ENCODE measurements around the gene GOLT1A.

The GOLT1A gene

GRCh38 chr1:204157962-204158361 lies 55.8 kb downstream of the GOLT1A start:
- no peak for TF ChIP-seq POLR2A (IDR thresholded peaks at IDR 0.05; ENCODE audit: low read length)
- TF ChIP-seq GATA1 (IDR thresholded peaks at IDR 0.05; ENCODE audit: low read depth, low read length): no peak

GRCh38 chr1:204155881-204156280 lies 57.9 kb downstream of the GOLT1A start:
- DNase-seq: no peak
- TF ChIP-seq POLR2A (IDR thresholded peaks at IDR 0.05; ENCODE audit: low read length): no peak

More at GRCh38 chr1:204157962-204158361, 55.8 kb downstream of the GOLT1A start:
- DNase-seq: no peak

GRCh38 chr1:204154568-204155255 lies 59.1 kb downstream of the GOLT1A start:
- DNase-seq: no peak
- no peak for TF ChIP-seq GATA1 (IDR thresholded peaks at IDR 0.05; ENCODE audit: low read depth, low read length)

- no peak for DNase-seq
- TF ChIP-seq GATA1 (IDR thresholded peaks at IDR 0.05; ENCODE audit: low read depth, low read length) (no peak), POLR2A (IDR thresholded peaks at IDR 0.05; ENCODE audit: low read length) (no peak)
These were observed 60.1 kb downstream of the GOLT1A start for GRCh38 chr1:204153667-204154066.

- DNase-seq: no peak
- TF ChIP-seq POLR2A (IDR thresholded peaks at IDR 0.05; ENCODE audit: low read length): no peak
- TF ChIP-seq GATA1 (IDR thresholded peaks at IDR 0.05; ENCODE audit: low read depth, low read length): no peak
These were observed 61.3 kb downstream of the GOLT1A start for GRCh38 chr1:204152310-204153044.

- TF ChIP-seq GATA1 (IDR thresholded peaks at IDR 0.05; ENCODE audit: low read depth, low read length) (no peak), POLR2A (IDR thresholded peaks at IDR 0.05; ENCODE audit: low read length) (no peak)
- peak in 1 of 2 experiments; percentile 25 for DNase-seq
These were observed 62.1 kb downstream of the GOLT1A start, which contains the start of gene ETNK2 for GRCh38 chr1:204151552-204152309. TSS of gene ETNK2 (minus strand) at chr1:204152044. CDS start at chr1:204151852, 192 bp downstream.

- no peak for DNase-seq
- TF ChIP-seq POLR2A (IDR thresholded peaks at IDR 0.05; ENCODE audit: low read length): no peak
These were observed 62.9 kb downstream of the GOLT1A start for GRCh38 chr1:204150702-204151551.

GRCh38 chr1:204149635-204150565 lies 63.9 kb downstream of the GOLT1A start:
- TF ChIP-seq POLR2A (IDR thresholded peaks at IDR 0.05; ENCODE audit: low read length) (no peak), GATA1 (IDR thresholded peaks at IDR 0.05; ENCODE audit: low read depth, low read length) (no peak)
- no peak for DNase-seq

- TF ChIP-seq GATA1 (IDR thresholded peaks at IDR 0.05; ENCODE audit: low read depth, low read length) (no peak), POLR2A (IDR thresholded peaks at IDR 0.05; ENCODE audit: low read length) (no peak)
- DNase-seq: no peak
These were observed 64.7 kb downstream of the GOLT1A start for GRCh38 chr1:204149107-204149506.
